Adipocyte (in vitro differentiated cells): ENCODE measurements around the gene CYP4A11.
"Not testable (repeated sequence)": the region's sequence is repeated elsewhere in the genome, so short reads cannot be mapped to it uniquely, and the experiment has no call there.

Experiments
- DNase-seq: peaks from one replicate; pipeline ENCODE4 v3.0.0-alpha.2; 2015; ENCODE audit warnings: low read depth
- H3K27me3 ChIP-seq: replicated peaks from 2 replicates; pipeline ENCODE4 v1.7.0; 2013; ENCODE audit warnings: mild to moderate bottlenecking, low read length, moderate library complexity; ENCODE audit not compliant: control insufficient read depth, insufficient read depth
- H3K36me3 ChIP-seq: 2 replicates; pipeline ENCODE4 v1.7.0; 2013; ENCODE audit warnings: low read length, mild to moderate bottlenecking, moderate library complexity; ENCODE audit not compliant: control insufficient read depth, insufficient read depth, severe bottlenecking
- H3K4me1 ChIP-seq: 2 replicates; pipeline ENCODE4 v1.7.0; 2013; ENCODE audit warnings: mild to moderate bottlenecking, low read length, moderate library complexity; ENCODE audit not compliant: control insufficient read depth, insufficient read depth
- H3K4me3 ChIP-seq: 2 replicates; pipeline ENCODE4 v1.7.0; 2013; ENCODE audit warnings: mild to moderate bottlenecking, low read length, moderate library complexity
- H3K9ac ChIP-seq: 2 replicates; pipeline ENCODE4 v1.7.0; 2013; ENCODE audit warnings: mild to moderate bottlenecking, low read length, moderate library complexity
- H3K9me3 ChIP-seq: 2 replicates; pipeline ENCODE4 v1.7.0; 2013; ENCODE audit warnings: mild to moderate bottlenecking, low read length, moderate library complexity; ENCODE audit not compliant: control insufficient read depth

CYP4A11 gene

GRCh38 chr1:46941135-46941694 lies at the start of gene CYP4A11:
Gene CYP4A11 (minus strand): TSS chr1:46941476. CDS start chr1:46941433, 43 bp downstream.
- Histone ChIP-seq H3K9ac (no peak within 1 kb of the TSS), H3K27me3 (no peaks in the 10 kb centered on the region), H3K4me1 (peaks cover 8% of the 10 kb centered on the region), H3K4me3 (no peak within 1 kb of the TSS), H3K9me3 (no peaks in the 10 kb centered on the region), H3K36me3 (no peaks in the 10 kb centered on the region)
- DNase-seq, result no peak

GRCh38 chr1:46990541-46990940 lies 49.3 kb upstream of the CYP4A11 start:
- H3K36me3 ChIP-seq, H3K4me1 ChIP-seq, H3K4me3 ChIP-seq, H3K9ac ChIP-seq, DNase-seq, H3K27me3 ChIP-seq, H3K9me3 ChIP-seq: not testable (repeated sequence)

GRCh38 chr1:46983830-46984586 lies 42.7 kb upstream of the CYP4A11 start:
- Histone ChIP-seq H3K9me3 (peaks cover 3% of the 10 kb centered on the region), H3K4me1 (no peaks in the 10 kb centered on the region), H3K36me3 (no peaks in the 10 kb centered on the region), H3K4me3 (no peak overlapping the region), H3K27me3 (no peaks in the 10 kb centered on the region), H3K9ac (no peak overlapping the region)
- DNase-seq, result no peak

- Histone ChIP-seq H3K4me3 (no peak overlapping the region), H3K36me3 (no peaks in the 10 kb centered on the region), H3K9me3 (peaks cover 3% of the 10 kb centered on the region), H3K4me1 (no peaks in the 10 kb centered on the region), H3K27me3 (no peaks in the 10 kb centered on the region), H3K9ac (no peak overlapping the region)
- no peak for DNase-seq
Observed at GRCh38 chr1:46983166-46983829, 42.0 kb upstream of the CYP4A11 start.

GRCh38 chr1:46969014-46969619 lies 27.8 kb upstream of the CYP4A11 start:
- H3K9ac ChIP-seq, result no peak overlapping the region
- no peaks in the 10 kb centered on the region for H3K36me3 ChIP-seq
- H3K4me1 ChIP-seq, result no peaks in the 10 kb centered on the region
- DNase-seq, result no peak
- H3K4me3 ChIP-seq, result no peak overlapping the region
- no peaks in the 10 kb centered on the region for H3K27me3 ChIP-seq
- H3K9me3 ChIP-seq, result peaks cover 8% of the 10 kb centered on the region

GRCh38 chr1:46962272-46962671 lies 21.0 kb upstream of the CYP4A11 start:
- not testable (repeated sequence) for H3K4me1 ChIP-seq, H3K36me3 ChIP-seq, DNase-seq, H3K9me3 ChIP-seq, H3K27me3 ChIP-seq, H3K9ac ChIP-seq, H3K4me3 ChIP-seq

GRCh38 chr1:46961066-46961758 lies 19.9 kb upstream of the CYP4A11 start:
- Histone ChIP-seq H3K9me3 (peaks cover 2% of the 10 kb centered on the region), H3K36me3 (no peaks in the 10 kb centered on the region), H3K27me3 (no peaks in the 10 kb centered on the region), H3K4me1 (no peaks in the 10 kb centered on the region), H3K4me3 (no peak overlapping the region), H3K9ac (no peak overlapping the region)
- no peak for DNase-seq

GRCh38 chr1:46960250-46960649 lies 19.0 kb upstream of the CYP4A11 start:
- no peaks in the 10 kb centered on the region for H3K27me3 ChIP-seq
- H3K4me3 ChIP-seq, result no peak overlapping the region
- no peaks in the 10 kb centered on the region for H3K36me3 ChIP-seq
- no peak overlapping the region for H3K9ac ChIP-seq
- H3K4me1 ChIP-seq, result no peaks in the 10 kb centered on the region
- DNase-seq, result no peak
- H3K9me3 ChIP-seq, result no peaks in the 10 kb centered on the region

- H3K9me3 ChIP-seq, H3K4me3 ChIP-seq, H3K9ac ChIP-seq, H3K27me3 ChIP-seq, H3K36me3 ChIP-seq, DNase-seq, H3K4me1 ChIP-seq: not testable (repeated sequence)
Observed at GRCh38 chr1:46955116-46955515, 13.8 kb upstream of the CYP4A11 start.

GRCh38 chr1:46953847-46954246 lies 12.6 kb upstream of the CYP4A11 start:
- H3K4me3 ChIP-seq, H3K27me3 ChIP-seq, DNase-seq, H3K9ac ChIP-seq, H3K4me1 ChIP-seq, H3K9me3 ChIP-seq, H3K36me3 ChIP-seq: not testable (repeated sequence)

GRCh38 chr1:46949417-46949666 lies 8.1 kb upstream of the CYP4A11 start:
- not testable (repeated sequence) for H3K27me3 ChIP-seq, H3K9me3 ChIP-seq

More at GRCh38 chr1:46949417-46949666, 8.1 kb upstream of the CYP4A11 start:
- not testable (repeated sequence) for H3K36me3 ChIP-seq, H3K9ac ChIP-seq, DNase-seq, H3K4me3 ChIP-seq, H3K4me1 ChIP-seq
